ENCODE results near the gene AFDN.
"Not testable (repeated sequence)": the region's sequence is repeated elsewhere in the genome, so short reads cannot be mapped to it uniquely, and the experiment has no call there.

Gene AFDN

DNA sequence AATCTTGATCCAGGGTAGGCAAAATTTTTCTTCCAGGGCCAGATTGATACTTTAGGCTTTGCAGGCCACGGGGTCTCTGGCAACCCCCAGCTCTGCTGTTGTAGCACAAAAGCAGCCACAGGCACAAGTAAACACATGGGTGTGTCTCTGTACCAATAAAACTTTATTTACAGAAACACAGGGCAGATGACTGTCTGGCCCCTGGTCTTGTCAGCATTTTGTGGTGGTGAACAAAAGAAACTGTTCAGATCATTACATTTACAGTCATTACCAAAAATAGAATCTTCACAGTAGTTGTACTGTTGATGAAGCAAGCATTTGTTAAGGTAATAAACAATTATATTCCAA lies 125.8 kb downstream of the AFDN start:
- no peak for DNase-seq (ENCODE audit: low read depth, low spot score)

DNA sequence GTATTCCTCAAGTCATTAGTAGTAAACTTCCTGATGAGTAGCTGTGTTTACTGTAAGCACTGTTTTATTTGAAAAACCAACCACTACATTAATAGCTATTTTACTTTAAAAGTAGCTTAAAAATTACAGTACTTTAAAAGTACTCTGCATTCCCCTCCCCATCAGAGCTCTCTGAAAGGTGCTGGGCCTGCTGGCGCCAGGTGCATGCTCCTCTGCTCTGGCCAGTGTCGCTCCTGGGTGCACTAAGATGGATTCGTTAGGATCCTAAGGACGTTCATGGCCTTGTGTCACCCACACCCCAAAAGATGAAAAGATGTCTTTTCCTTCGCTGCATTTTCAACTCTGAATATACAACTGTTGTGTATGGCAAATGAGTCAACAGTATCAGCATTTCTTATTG lies 126.8 kb downstream of the AFDN start:
- no peak for DNase-seq (ENCODE audit: low read depth, low spot score)

DNA sequence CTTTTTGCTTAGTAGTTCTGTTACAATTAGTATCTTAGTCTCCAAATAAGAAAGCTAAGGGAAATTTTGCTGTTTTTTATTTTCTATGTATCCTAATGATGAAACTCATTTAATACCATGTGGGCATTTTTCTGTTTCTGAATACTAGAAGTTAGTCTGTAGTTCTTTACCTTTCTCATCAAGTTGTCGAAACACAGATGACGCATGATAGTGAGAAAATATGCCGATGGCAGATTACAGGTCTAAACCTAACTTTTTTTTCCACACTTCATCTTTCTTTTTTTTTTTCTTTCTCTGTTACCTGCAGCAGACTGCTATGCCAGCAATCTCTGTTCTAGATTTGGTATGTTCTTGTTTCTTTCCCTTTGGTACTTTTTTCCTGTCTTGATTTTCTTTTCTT lies 127.4 kb downstream of the AFDN start:
- DNase-seq (ENCODE audit: low read depth, low spot score): no peak

DNA sequence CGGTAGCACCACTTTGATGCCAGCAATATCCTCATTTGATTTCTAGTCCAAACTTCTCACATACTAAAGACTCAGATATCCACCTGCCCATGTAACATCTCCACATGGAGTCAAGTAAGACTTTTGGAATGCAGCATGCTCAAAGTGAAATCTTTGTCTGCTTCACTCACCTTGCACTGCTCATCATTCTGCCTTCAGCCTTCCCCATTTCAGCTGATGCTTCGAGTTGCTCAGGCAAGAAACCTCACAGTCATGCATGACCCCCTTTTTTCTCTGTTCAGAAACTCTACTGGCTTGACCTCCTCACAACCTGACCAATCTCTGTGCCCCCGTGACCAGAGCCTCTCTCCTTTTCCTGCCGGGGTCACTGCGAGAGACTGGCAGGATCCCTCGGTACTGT lies 129.8 kb downstream of the AFDN start:
- DNase-seq (ENCODE audit: low read depth, low spot score): no peak

DNA sequence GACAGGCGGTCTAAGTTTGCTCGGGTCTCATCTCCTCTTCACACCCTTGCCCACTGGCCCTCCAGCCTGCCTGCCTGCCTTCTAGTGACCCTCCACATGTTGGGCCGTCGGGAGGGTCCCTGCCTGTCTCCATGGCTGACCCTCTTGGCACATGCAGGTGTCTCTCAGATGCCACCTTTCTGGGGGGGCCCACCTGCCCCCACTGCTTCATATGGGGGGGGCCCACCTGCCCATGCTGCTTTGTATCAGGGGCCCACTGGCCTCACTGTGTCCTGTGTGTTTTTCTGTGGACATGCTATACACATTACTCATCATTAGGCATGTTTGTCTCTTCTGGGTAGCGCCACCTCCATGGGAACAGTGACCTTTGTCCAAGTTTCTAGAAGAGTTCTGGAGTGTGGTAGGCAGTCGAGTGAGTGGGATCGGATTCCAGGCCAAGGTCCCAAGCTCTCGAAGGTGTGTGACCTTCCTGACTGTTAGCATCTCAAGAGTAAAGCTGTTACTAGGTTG lies 130.3 kb downstream of the AFDN start:
- DNase-seq (ENCODE audit: low read depth, low spot score): no peak

DNA sequence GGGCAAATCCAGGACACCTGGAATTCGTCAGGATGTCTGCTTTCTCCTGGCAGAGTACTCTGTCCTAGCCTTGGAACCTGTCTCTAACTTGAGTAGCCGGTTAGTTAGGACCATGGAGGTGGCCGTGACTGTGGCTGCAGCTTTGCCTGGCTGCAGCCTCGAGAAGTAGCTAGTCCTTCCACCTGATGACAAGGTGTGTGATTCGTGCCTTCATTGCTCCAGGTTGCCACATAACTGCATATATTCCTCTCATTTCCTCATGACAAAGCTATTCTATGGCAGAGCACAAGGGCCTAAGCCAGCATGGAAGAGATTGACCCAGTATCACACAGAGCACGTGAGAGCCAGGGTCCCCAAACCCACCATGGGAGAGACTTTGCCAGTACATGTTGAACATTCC lies 130.9 kb downstream of the AFDN start:
- no peak for DNase-seq (ENCODE audit: low read depth, low spot score)

DNA sequence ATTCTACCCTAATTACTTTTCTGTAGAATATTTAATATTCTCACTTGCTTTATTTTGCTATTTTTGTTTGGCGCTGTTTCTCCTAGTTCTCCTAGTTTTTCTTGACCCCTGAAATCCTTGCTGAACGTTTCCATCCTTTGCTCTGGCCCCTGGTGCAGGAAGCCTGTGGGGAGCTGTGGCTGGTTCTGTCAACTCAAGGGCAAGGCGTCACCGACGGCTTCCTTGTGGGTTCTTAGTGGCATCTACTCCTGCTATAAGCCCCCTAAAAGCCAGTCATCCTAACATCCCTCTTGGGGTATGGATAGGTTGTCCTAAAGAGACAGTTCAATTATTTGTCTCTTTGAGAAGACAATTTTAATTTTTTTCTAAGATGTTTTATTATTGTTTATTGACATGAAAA lies 133.9 kb downstream of the AFDN start:
- no peak for DNase-seq (ENCODE audit: low read depth, low spot score)

DNA sequence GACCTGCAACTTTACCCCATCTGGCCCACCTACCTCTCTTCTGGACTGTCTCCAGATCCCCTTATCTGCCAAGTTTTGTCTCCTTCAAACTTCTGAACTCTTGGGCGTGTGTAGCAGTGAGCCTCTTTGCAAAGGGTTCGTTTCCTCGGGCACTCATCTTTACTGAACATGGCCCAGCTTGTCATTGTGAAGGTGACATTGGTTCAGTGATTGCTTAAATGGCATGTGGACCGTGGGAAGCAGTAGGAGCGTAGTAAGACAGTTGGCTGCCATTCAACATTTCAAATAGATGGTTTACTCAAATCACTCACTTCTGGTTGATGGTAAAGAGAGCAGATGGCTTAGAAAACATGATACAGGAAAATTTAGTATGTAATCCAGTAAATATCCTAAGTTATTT lies 136.0 kb downstream of the AFDN start:
- no peak for DNase-seq (ENCODE audit: low read depth, low spot score)

DNA sequence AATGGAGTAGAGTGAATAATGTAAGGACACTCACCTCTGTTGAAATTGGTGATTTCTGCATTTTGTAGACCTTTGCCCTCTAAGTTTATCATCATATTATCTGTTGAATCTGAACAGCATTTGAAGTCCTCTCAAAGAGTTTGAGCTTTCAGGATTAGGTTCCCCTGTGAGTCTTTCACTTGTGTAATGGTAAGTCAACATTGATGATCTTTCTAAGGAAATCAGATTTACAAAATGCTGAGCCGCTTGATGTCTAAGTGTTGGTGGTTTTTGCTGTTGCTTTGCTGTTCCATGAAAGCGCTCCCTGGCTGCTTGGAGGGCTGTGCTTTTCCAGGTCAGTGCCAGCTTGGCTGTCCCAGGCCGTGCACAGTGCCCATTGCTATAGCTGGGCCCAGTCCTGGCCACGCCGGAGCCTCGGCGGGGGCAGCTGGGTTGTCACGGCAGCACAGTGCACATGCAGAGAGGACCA lies 136.9 kb downstream of the AFDN start:
- DNase-seq (ENCODE audit: low read depth, low spot score): no peak

DNA sequence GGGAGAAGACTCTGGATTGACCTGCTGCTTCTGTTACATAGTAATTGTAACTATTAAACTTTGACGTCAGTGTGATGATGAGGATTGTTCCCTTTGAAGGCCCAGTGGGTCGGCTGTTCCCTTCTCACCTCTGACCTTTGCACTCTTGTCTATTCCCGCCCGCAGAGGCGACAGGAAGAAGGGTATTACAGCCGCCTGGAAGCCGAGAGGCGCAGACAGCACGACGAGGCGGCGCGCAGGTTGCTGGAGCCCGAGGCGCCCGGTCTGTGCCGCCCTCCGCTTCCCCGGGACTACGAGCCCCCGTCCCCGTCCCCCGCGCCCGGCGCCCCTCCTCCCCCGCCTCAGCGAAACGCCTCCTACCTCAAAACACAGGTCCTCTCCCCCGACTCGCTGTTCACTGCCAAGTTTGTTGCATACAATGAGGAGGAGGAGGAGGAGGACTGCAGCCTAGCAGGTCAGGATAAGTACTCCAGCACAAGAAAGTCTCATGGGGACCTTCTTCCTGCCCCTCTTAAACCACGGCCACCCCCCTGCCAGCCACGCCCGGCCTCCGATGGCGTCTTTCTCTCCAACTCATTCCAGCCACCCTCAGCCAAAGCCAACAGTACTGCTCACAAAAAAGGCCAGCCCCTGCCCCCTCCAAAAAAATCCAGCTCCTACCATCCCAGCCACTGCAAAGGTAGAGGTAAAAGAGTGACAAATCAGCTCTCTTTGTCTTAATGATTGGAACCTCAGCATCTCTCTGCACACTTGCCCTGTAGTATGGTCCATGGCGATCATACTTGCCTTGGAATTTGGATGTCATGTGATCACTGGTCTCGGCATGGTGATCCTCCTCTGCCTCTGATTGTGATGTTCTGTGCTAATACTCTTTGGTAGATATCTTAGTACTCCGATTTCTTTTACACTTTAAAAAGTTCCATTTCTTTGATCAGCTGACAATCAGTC lies 139.2 kb downstream of the AFDN start:
- no peak for DNase-seq (ENCODE audit: low read depth, low spot score)

DNA sequence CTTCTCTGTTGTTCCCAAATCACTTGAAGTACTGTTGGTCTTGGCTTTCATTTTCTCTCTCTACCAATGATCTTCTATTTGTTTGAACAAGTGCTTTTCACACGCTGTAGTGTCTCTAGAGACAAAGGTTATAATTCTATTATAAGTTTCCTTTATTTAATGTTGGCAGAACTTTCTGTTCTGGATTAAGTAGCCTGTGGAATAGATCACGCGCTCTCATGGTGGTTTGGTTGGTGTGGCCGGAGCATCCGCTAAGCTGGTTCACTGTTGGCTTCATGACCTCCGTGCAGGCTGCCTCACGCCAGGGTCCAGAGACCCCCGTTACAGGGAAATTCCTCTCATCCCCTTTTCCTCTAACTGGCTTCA lies 139.8 kb downstream of the AFDN start:
- DNase-seq (ENCODE audit: low read depth, low spot score): no peak

DNA sequence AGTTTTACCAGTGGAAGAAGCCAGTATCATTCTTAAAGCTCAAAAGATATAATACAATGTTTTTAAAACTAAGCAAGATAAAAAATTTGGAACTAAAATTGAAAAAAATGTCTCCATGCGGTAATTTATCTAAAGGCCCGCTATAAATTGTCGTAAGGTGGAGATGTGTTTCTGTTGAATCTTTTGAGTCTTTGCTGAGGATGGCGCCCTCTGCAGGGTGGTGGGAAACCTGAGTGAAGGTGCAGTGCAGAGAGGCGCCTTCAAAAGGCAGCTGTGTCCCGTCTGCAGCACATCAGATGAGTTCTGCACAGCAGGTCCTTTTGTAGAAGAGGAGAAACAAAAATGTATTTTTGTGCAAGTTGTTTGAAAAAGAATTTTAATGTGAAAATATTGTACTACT lies 141.4 kb downstream of the AFDN start:
- no peak for DNase-seq (ENCODE audit: low read depth, low spot score)

DNA sequence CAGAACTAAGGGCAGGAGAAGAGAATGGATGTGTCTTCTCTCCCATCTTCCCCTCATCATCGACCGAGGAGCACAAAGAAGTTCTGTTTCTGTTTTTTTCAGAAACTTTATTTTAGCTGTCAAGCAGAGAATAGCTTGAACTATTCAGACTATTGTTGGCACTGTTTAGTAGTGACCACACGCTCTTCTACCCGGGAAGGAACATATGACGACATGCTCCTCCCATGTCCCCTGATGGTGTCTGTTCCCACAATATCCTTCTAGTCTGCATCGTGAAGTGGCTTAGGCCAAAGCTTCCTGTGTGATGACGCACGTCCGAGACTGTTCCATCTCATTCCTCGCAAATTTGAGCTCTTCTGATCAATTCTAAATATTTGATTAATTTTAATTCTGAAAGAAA lies 143.5 kb downstream of the AFDN start:
- DNase-seq (ENCODE audit: low read depth, low spot score): no peak

DNA sequence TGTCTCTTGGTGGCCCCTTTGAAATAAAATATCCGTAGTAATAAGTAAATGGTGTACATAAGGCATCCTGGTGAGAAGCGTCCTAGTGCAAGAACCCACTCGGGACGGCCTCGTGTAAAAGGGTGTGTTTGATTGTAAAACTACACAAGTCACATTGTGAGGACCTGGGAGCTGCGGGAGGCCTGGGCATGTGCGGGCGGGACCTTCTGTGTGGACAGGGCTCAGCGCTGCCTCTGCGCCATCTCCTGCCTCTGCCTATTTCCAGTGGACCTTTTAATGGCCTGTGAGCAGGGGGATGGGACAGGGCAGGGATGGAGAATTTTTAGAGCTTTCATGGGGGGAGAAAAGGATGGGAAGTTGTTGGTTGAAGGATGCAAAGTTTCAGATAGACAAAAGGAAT lies 145.5 kb downstream of the AFDN start:
- no peak for DNase-seq (ENCODE audit: low read depth, low spot score)

DNA sequence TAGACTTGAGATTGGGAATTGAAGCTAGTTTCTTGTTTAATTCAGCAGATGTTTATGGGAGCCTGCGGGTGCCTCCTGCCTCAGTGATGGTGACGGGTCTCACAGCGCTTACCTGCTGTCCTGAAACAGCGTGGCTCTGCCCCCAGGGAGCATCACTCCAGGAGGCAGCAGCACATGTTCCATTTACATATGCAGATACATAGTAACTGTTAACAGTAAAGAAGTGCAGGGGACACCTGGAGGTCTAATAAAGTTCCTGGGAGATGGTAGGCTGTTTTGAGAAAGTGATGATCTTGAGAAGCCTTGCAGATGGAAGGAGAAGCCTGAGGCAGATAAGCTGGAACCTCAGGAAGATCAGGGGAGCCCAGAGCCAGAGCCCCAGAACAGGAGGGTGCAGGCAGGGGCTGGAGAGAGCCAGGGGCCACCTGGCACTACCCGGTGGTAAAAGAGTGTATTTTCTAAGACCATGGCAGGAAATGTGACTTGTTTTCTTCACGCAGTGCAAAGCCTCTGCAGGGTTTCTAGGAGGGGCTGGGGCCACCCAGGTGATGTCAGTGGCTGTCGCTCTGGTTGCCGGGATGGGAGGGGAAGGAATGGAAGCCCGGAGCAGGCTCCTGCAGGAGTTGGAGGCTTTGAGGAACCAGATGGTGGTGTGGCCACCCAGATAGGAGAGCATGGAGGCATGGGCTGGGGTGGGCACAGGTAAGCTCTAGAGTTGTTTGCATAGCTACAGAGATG lies 146.6 kb downstream of the AFDN start:
- no peak for DNase-seq (ENCODE audit: low read depth, low spot score)

DNA sequence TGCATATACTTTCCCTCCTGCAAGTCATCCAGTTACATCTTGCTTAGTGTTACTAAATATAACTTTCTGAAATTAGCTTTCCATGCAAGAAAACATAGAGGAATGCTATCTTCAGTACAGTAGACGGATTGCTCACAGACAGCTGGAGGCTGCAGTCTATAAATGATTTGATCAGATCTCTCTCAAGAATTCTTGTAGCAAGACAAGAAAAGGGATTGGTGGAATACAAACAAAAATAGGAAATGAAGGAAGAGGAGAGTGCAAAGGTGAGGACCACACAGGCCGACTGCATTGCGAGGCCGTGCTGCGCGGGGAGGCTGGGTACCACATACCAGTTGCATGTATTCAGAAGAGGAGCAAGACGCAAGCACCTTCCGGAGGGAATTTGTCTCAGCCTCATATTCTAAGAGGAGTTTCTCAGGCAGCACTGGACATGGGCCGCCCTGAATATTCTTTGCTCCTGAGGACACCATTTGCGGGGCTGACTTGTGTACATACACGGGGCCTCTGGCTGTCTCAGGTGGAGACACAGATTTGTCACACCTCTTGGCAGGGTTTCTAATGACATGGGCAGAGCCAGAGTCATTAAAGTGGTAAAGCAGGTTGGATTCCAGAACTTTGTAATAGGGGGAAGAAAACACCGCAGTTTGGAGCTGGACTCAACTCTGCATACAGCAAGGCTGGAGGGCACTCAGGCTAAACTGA lies 148.1 kb downstream of the AFDN start:
- DNase-seq (ENCODE audit: low read depth, low spot score): no peak

DNA sequence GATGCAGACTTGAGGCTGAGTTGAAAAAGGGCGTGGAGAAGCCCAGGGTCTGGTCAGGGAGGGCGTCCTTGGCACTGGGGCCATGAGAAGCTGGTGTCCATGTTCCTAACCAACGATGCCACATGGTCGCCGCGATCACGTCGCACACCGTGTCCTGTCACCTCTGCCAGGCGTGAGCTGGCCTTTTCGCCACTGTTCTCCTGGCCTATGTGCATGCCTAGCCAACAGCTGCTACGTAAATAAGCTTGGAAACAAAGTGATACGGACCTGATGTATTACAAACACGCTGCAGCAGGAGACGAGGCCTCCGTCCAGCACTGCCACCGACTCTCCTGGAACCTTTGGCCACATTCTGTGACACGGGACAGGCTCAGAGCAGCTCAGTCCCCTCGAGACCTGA lies 148.7 kb downstream of the AFDN start:
- DNase-seq (ENCODE audit: low read depth, low spot score): no peak

DNA sequence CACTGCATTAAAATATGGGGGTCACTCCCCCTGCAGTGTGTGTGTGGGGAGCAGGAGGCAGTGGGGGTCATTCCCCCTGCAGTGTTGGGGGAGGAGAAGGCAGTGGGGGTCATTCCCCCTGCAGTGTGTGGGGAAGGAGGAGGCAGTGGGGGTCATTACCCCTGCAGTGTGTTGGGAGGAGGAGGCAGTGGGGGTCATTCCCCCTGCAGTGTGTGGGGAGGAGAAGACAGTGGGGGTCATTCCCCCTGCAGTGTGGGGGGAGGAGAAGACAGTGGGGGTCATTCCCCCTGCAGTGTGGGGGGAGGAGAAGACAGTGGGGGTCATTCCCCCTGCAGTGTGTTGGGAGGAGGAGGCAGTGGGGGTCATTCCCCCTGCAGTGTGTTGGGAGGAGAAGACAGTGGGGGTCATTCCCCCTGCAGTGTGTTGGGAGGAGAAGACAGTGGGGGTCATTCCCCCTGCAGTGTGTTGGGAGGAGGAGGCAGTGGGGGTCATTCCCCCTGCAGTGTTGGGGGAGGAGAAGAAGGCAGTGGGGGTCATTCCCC lies 149.5 kb downstream of the AFDN start:
- DNase-seq (ENCODE audit: low read depth, low spot score): not testable (repeated sequence)

DNA sequence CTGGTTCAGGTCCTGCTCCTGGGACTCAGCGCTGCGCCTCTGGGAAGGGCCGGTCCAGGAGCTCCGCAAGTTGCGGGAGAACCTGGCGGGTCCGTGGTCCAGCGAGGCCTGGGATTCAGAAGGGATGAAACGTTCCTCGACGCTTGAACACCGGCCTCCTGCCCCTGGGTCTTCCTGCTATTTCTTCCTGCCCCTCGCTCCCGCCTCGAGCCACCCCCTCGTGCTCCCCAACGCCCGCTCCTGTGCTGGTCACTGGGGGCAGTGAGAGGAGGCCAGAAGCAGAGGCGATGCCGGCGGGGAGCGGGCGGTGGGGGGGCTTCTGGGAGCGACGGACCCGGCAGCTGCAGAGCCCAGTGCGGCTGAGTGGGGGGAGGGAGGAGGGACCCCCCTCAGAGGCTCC lies 150.0 kb downstream of the AFDN start:
- DNase-seq (ENCODE audit: low read depth, low spot score): no peak

DNA sequence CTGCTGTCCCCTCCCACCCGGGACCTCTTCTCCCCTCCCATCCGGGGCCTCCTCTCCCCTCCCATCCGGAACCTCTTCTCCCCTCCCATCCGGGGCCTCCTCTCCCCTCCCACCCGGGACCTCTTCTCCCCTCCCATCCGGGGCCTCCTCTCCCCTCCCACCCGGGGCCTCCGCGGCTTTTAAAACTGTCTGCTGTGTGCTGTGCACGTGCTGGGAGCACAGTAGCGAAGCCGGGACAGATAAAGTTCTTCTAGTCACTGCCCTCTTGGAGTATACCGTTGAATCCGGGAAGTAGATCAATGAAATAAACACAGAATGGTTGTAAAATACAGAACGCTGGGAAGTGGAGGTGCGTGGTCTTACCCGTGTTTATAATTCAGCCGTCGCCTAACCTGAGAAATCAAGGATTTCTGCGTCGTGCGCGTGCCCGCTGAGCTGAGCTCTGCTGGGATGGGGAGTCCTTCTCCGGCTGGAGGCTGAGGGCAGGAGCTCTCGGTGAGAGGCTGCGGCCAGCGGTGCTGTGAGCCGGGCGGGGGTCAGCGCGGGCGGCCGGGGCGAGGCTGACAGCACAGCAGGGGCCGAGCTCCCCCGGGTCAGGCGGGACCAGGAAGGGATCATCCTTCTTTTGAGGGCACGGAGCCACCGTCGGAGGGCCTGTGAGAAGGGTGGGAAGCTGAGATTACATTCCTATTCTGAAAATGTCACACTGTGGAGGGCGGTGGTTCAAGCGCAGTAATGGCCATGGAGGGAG lies 151.2 kb downstream of the AFDN start:
- no peak for DNase-seq (ENCODE audit: low read depth, low spot score)

DNA sequence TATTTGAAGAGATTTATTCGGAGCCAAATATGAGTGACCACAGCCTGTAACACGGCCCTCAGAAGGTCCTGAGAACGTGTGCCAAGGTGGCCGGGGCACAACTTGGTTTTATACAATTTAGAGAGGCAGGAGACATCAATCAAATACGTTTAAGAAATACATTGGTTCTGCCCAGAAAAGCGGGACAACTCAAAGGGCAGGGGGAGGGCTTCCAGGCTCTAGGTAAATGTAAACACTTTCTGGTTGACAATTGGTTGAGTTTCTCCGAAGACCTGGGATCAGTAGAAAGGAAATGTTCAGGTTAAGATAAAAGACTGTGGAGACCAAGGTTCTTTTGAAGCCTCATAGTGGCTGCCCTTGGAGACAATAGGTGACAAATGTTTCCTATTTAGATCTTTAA lies 151.9 kb downstream of the AFDN start:
- no peak for DNase-seq (ENCODE audit: low read depth, low spot score)
